GM19395 (cell line): ENCODE measurements around the gene DDX51.

Experiments used
- ATAC-seq: cut with Tn5 transposase; IDR thresholded peaks from one replicate; pipeline ENCODE4 v1.9.1; 2021; ENCODE audit warnings: mild to moderate bottlenecking, moderate library complexity; ENCODE audit not compliant: unreplicated experiment

Gene DDX51

GRCh38 chr12:132179431-132180362 lies 35.6 kb upstream of the DDX51 start:
- ATAC-seq, result no peak

- ATAC-seq, result no peak
Observed at GRCh38 chr12:132178801-132179401, 34.8 kb upstream of the DDX51 start.

- no peak for ATAC-seq
Observed at GRCh38 chr12:132178316-132178715, 34.2 kb upstream of the DDX51 start.

GRCh38 chr12:132176920-132177551 lies 32.9 kb upstream of the DDX51 start:
- no peak for ATAC-seq

GRCh38 chr12:132176385-132176919 lies 32.3 kb upstream of the DDX51 start:
- no peak for ATAC-seq

- ATAC-seq, result no peak
Observed at GRCh38 chr12:132175496-132176384, 31.6 kb upstream of the DDX51 start.

- ATAC-seq, result no peak
Observed at GRCh38 chr12:132174839-132175490, 30.8 kb upstream of the DDX51 start.

GRCh38 chr12:132174015-132174838 lies 30.1 kb upstream of the DDX51 start:
- no peak for ATAC-seq

- no peak for ATAC-seq
Observed at GRCh38 chr12:132173135-132174014, 29.3 kb upstream of the DDX51 start.

GRCh38 chr12:132172619-132173018 lies 28.5 kb upstream of the DDX51 start:
- ATAC-seq, result no peak

GRCh38 chr12:132171968-132172521 lies 27.9 kb upstream of the DDX51 start:
- no peak for ATAC-seq

GRCh38 chr12:132171293-132171967 lies 27.3 kb upstream of the DDX51 start:
- ATAC-seq, result no peak

- ATAC-seq, result no peak
Observed at GRCh38 chr12:132170637-132171292, 26.6 kb upstream of the DDX51 start.

GRCh38 chr12:132170094-132170636 lies 26.0 kb upstream of the DDX51 start:
- no peak for ATAC-seq

- no peak for ATAC-seq
Observed at GRCh38 chr12:132169376-132169775, 25.3 kb upstream of the DDX51 start.

- ATAC-seq, result no peak
Observed at GRCh38 chr12:132168311-132169031, 24.4 kb upstream of the DDX51 start.
